SK-N-SH treated with all-trans-retinoic acid at 6 μM for 48 hours (cell line): Measurements from ENCODE around the gene TMEM134.

Experiments used
- ISL1 ChIP-seq: fragments of 250-450 bp; sonication (Bioruptor Pico); IDR thresholded peaks from 2 replicates; pipeline ENCODE4 v2.1.2; 2022; ENCODE audit warnings: mild to moderate bottlenecking, moderate library complexity
- ZFP3 ChIP-seq: fragments of 250-450 bp; sonication (Bioruptor Pico); IDR thresholded peaks from 2 replicates; pipeline ENCODE4 v1.5.0; 2020; ENCODE audit warnings: mild to moderate bottlenecking, moderate library complexity
- ZNF70 ChIP-seq: fragments of 450-650 bp; formaldehyde crosslinking; IDR thresholded peaks from 2 replicates; pipeline ENCODE4 v1.5.0; 2020; ENCODE audit warnings: mild to moderate bottlenecking, moderate library complexity
- ZNF8 ChIP-seq: fragments of 450-650 bp; formaldehyde crosslinking; IDR thresholded peaks from 2 replicates; pipeline ENCODE4 v1.5.0; 2020; ENCODE audit warnings: mild to moderate bottlenecking, moderate library complexity
- TF ChIP-seq, protein P1 (sequence below): fragments of 250-450 bp; sonication (Bioruptor Pico); IDR thresholded peaks from 2 replicates; pipeline ENCODE4 v1.5.0; 2020; ENCODE audit warnings: mild to moderate bottlenecking, moderate library complexity
- TF ChIP-seq, protein P2 (sequence below): fragments of 250-450 bp; sonication (Bioruptor Pico); IDR thresholded peaks from 2 replicates; pipeline ENCODE4 v1.5.1; 2020; ENCODE audit warnings: low read depth, mild to moderate bottlenecking, moderate library complexity

DNA sequence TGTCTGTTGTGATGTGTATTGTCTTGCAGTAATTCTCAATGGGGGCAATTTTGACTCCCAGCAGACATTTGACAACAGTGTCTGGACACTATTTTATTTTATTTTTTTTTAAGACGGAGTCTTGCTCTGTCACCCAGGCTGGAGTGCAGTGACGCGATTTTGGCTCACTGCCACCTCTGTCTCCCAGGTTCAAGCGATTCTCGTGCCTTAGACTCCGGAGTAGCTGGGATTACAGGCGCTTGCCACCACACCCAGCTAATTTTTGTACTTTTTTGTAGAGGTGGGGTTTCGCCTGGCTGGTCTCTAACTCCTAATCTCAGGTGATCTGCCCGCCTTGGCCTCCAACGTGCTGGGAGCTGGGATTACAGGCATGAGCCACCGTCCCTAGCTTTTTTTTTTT is 39.3 kb downstream of the TMEM134 start:
- no peak for TF ChIP-seq ZNF70 (CRISPR knock-in tag)
- no peak for TF ChIP-seq ZFP3 (CRISPR knock-in tag)
- no peak for TF ChIP-seq ISL1 (CRISPR knock-in tag)
- no peak for TF ChIP-seq ZNF8 (CRISPR knock-in tag)
- TF ChIP-seq, protein P1, sequence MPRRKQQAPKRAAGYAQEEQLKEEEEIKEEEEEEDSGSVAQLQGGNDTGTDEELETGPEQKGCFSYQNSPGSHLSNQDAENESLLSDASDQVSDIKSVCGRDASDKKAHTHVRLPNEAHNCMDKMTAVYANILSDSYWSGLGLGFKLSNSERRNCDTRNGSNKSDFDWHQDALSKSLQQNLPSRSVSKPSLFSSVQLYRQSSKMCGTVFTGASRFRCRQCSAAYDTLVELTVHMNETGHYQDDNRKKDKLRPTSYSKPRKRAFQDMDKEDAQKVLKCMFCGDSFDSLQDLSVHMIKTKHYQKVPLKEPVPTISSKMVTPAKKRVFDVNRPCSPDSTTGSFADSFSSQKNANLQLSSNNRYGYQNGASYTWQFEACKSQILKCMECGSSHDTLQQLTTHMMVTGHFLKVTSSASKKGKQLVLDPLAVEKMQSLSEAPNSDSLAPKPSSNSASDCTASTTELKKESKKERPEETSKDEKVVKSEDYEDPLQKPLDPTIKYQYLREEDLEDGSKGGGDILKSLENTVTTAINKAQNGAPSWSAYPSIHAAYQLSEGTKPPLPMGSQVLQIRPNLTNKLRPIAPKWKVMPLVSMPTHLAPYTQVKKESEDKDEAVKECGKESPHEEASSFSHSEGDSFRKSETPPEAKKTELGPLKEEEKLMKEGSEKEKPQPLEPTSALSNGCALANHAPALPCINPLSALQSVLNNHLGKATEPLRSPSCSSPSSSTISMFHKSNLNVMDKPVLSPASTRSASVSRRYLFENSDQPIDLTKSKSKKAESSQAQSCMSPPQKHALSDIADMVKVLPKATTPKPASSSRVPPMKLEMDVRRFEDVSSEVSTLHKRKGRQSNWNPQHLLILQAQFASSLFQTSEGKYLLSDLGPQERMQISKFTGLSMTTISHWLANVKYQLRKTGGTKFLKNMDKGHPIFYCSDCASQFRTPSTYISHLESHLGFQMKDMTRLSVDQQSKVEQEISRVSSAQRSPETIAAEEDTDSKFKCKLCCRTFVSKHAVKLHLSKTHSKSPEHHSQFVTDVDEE (CRISPR knock-in tag) = no peak
- TF ChIP-seq, protein P2, sequence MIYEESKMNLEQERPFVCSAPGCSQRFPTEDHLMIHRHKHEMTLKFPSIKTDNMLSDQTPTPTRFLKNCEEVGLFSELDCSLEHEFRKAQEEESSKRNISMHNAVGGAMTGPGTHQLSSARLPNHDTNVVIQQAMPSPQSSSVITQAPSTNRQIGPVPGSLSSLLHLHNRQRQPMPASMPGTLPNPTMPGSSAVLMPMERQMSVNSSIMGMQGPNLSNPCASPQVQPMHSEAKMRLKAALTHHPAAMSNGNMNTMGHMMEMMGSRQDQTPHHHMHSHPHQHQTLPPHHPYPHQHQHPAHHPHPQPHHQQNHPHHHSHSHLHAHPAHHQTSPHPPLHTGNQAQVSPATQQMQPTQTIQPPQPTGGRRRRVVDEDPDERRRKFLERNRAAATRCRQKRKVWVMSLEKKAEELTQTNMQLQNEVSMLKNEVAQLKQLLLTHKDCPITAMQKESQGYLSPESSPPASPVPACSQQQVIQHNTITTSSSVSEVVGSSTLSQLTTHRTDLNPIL = no peak
